ENCODE results near the gene LMBR1L. TPM values are rescaled to one million over a fixed set of nuclear protein-coding genes. Genes with fewer than 3 reads are reported as not detected.

Gene LMBR1L
- total and polyA plus RNA-seq, 2 of the 8 experiments (the other 6 are each of a cell fraction or from before 2014, with no cell fraction given): 36.6 to 49.6 TPM

- Histone ChIP-seq H3K4me2 (ENCODE audit: insufficient read depth in 1 of 2, low read depth in 2 of 2, low read length in 2 of 2) (peak within 1 kb of the TSS; percentile 87 to 93), H3K36me3 (ENCODE audit: control insufficient read depth in 2 of 4, insufficient read depth in 4 of 4, low read length in 3 of 4) (no peaks in the 10 kb centered on the region), H3K4me1 (replicated peaks in 1 of 4; ENCODE audit: control insufficient read depth in 3 of 4, insufficient read depth in 4 of 4, low read length in 3 of 4) (peaks cover 2 to 6% (median 4%) of the 10 kb centered on the region in 4 experiments; a peak in 5 of 7 replicates), H3K56ac (replicated peaks; ENCODE audit: insufficient read length, low read depth, low read length) (no peak within 1 kb of the TSS), H2BK12ac (ENCODE audit: low read depth, low read length) (no peak within 1 kb of the TSS), H4K8ac (ENCODE audit: extremely low read depth, insufficient read depth, low read length) (peak within 1 kb of the TSS; percentile 88), H3K9ac (replicated peaks in 1 of 4; ENCODE audit: extremely low read depth in 1 of 4, low read depth in 3 of 4, low read length in 3 of 4) (peak within 1 kb of the TSS in 2 of 4 experiments; percentile 24 to 25; a peak in 3 of 7 replicates), H3K18ac (ENCODE audit: extremely low read depth, low read length) (no peak within 1 kb of the TSS; the same call in 1 of the 2 replicates), H2BK15ac (ENCODE audit: low read length) (no peak within 1 kb of the TSS), H3K4me3 (ENCODE audit: extremely low read depth in 1 of 4, insufficient read depth in 2 of 4, low read depth in 3 of 4, low read length in 4 of 4) (peak within 1 kb of the TSS; percentile 70 to 93 (median 80)), H3K4ac (replicated peaks; ENCODE audit: insufficient read length, low read depth, low read length) (peak within 1 kb of the TSS; percentile 57), H4K91ac (replicated peaks; ENCODE audit: insufficient read length, low read length) (no peak within 1 kb of the TSS), H4K20me1 (replicated peaks in 1 of 2; ENCODE audit: control insufficient read depth in 1 of 2, insufficient read depth in 2 of 2, low read length in 2 of 2) (no peaks in the 10 kb centered on the region), H3K27ac (ENCODE audit: low read depth, low read length) (no peak within 1 kb of the TSS), H3K27me3 (replicated peaks in 1 of 4; ENCODE audit: control insufficient read depth in 3 of 4, extremely low read depth in 1 of 4, insufficient read depth in 3 of 4, low read length in 3 of 4) (peaks cover 0 to 8% (median 3%) of the 10 kb centered on the region in 4 experiments; a peak in 5 of 7 replicates), H2AK5ac (ENCODE audit: low read depth, low read length) (no peak within 1 kb of the TSS), H3K23me2 (ENCODE audit: low read depth, low read length) (peaks cover 11% of the 10 kb centered on the region), H3K79me1 (ENCODE audit: low read depth, low read length) (no peaks in the 10 kb centered on the region), H4K5ac (ENCODE audit: insufficient read length, low read depth, low read length) (peak within 1 kb of the TSS; percentile 41), H3K79me2 (ENCODE audit: control insufficient read depth in 1 of 2, insufficient read depth in 2 of 2, low read length in 2 of 2) (no peaks in the 10 kb centered on the region), H3K14ac (ENCODE audit: insufficient read length) (no peak within 1 kb of the TSS), H2BK120ac (replicated peaks; ENCODE audit: low read depth, low read length) (peak within 1 kb of the TSS; percentile 18), H2BK20ac (ENCODE audit: low read length) (peak within 1 kb of the TSS; percentile 66; the same call in 1 of the 2 replicates), H3K9me3 (ENCODE audit: insufficient read depth in 2 of 2, low read depth in 1 of 2, low read length in 1 of 2) (no peaks in the 10 kb centered on the region), H3K23ac (ENCODE audit: insufficient read length) (no peak within 1 kb of the TSS), H2BK5ac (ENCODE audit: low read depth, low read length) (peak within 1 kb of the TSS; percentile 71), H2AFZ (ENCODE audit: low read length) (no peak within 1 kb of the TSS; the same call in 1 of the 2 replicates)
- ChIA-PET POLR2A (ENCODE audit: partially characterized antibody) (interaction anchor here (0.8 to 3.6 kb wide), 14 partner anchors 9 to 74 kb away, joined by 3 to 32 read pairs (median 5); partner anchors contain the start of genes DHH, KMT2D and TUBA1B), CTCF (ENCODE audit: partially characterized antibody) (interaction anchor here (0.5 to 10.0 kb wide), 10 partner anchors 16 to 594 kb away, joined by 3 to 129 read pairs (median 4); partner anchors contain the start of gene DHH)
- FAIRE-seq (no peak), DNase-seq (ENCODE audit: low read depth in 1 of 2, low spot score in 2 of 2) (peak; percentile 86 to 98)
- 2% methylated on average over 58 of the region's 60 CpGs; no CpG with 5 or more reads in 1 of the 2 experiments for WGBS, 2 experiments (ENCODE audit: extremely low coverage in 1 of 2, insufficient coverage in 1 of 2, insufficient read length in 1 of 2, insufficient replicate concordance in 2 of 2, low coverage in 1 of 2, low lambda C conversion rate in 2 of 2, missing lambda C conversion rate in 1 of 2)
- TF ChIP-seq TEAD4 (IDR thresholded peaks at IDR 0.05; ENCODE audit: low read depth, low read length): no peak
- TF ChIP-seq EZH2 (IDR thresholded peaks at IDR 0.05; ENCODE audit: low read depth, low read length, severe bottlenecking): no peak
- peak; percentile 74 for TF ChIP-seq NANOG (IDR thresholded peaks at IDR 0.05; ENCODE audit: insufficient read depth, low read depth, low read length, poor library complexity, severe bottlenecking)
- TF ChIP-seq SAP30 (IDR thresholded peaks at IDR 0.05; ENCODE audit: insufficient read depth, insufficient replicate concordance, low read length): peak; percentile 78
- no peak for TF ChIP-seq POU5F1 (IDR thresholded peaks at IDR 0.05; ENCODE audit: low read depth, low read length)
- TF ChIP-seq MAX (IDR thresholded peaks at IDR 0.05): peak; percentile 73
- TF ChIP-seq HDAC2 (IDR thresholded peaks at IDR 0.05; ENCODE audit: borderline replicate concordance in 1 of 2, low read depth in 2 of 2, low read length in 2 of 2): peak in 1 of 2 experiments; percentile 93; a peak in 2 of 4 replicates
- TF ChIP-seq ASH2L (IDR thresholded peaks at IDR 0.05; ENCODE audit: low read length): peak; percentile 89
- TF ChIP-seq KDM1A (IDR thresholded peaks at IDR 0.05; ENCODE audit: borderline replicate concordance, low read length): peak; percentile 52; the same call in 1 of the 2 replicates
Measured at GRCh38 chr12:49069507-49070346, 40.9 kb downstream of the LMBR1L start, which contains the start of gene RHEBL1. Gene RHEBL1, minus strand, starts transcription at chr12:49069979. Its CDS starts 194 bp downstream, at chr12:49069785.

Measured in H1 (cell line).